Liver (tissue), 9 donors: ENCODE measurements around the gene RASIP1. TPM values are rescaled to one million over a fixed set of nuclear protein-coding genes. Genes with fewer than 3 reads are reported as not detected.

Source experiments
- DNase-seq: peaks from one replicate; pipeline ENCODE4 v3.0.0-alpha.2; 2017; ENCODE audit warnings: low spot score
- H3K27ac ChIP-seq, 2 donors: one replicate each; pipeline ENCODE4 v1.7.0; 2013; ENCODE audit warnings: inconsistent platforms in 2 of 2, low read length in 2 of 2, control low read depth in 1 of 2, low read depth in 1 of 2, mild to moderate bottlenecking in 1 of 2
- H3K27me3 ChIP-seq, 4 donors: one replicate each; pipeline versions ENCODE4 v1.6.1 to v1.7.0; 2013; ENCODE audit warnings: low read length in 3 of 4, inconsistent platforms in 1 of 4, mild to moderate bottlenecking in 1 of 4, moderate library complexity in 1 of 4; ENCODE audit not compliant: control insufficient read depth in 4 of 4, insufficient read depth in 4 of 4
- H3K36me3 ChIP-seq, 4 donors: one replicate each; pipeline versions ENCODE4 v1.6.1 to v1.7.0; 2013; ENCODE audit warnings: low read length in 3 of 4, mild to moderate bottlenecking in 3 of 4, low read depth in 1 of 4, moderate library complexity in 1 of 4; ENCODE audit not compliant: control insufficient read depth in 4 of 4, insufficient read depth in 3 of 4
- H3K4me1 ChIP-seq, 4 donors: one replicate each; pipeline versions ENCODE4 v1.6.1 to v1.7.0; 2013; ENCODE audit warnings: low read length in 3 of 4, mild to moderate bottlenecking in 3 of 4, moderate library complexity in 1 of 4; ENCODE audit not compliant: control insufficient read depth in 4 of 4, insufficient read depth in 4 of 4
- H3K4me3 ChIP-seq, 3 donors: one replicate each; pipeline versions ENCODE4 v1.6.1 to v1.7.0; 2013; ENCODE audit warnings: low read length in 3 of 3, control low read depth in 1 of 3, low read depth in 1 of 3, mild to moderate bottlenecking in 1 of 3
- H3K9ac ChIP-seq, 2 donors: one replicate each; pipeline ENCODE4 v1.7.0; 2013; ENCODE audit warnings: low read length in 2 of 2, mild to moderate bottlenecking in 2 of 2, moderate library complexity in 2 of 2, control low read depth in 1 of 2, low read depth in 1 of 2
- H3K9me3 ChIP-seq, 4 donors: one replicate each; pipeline versions ENCODE4 v1.6.1 to v1.7.0; 2013; ENCODE audit warnings: low read length in 3 of 4; ENCODE audit not compliant: control insufficient read depth in 4 of 4
- ATF3 ChIP-seq: IDR thresholded peaks from 2 replicates; pipeline ENCODE4 v1.6.1; 2016; ENCODE audit warnings: antibody characterized with exemption
- CTCF ChIP-seq: fragments of 150-350 bp; IDR thresholded peaks from 2 replicates; pipeline ENCODE4 v1.5.1; 2017; ENCODE audit warnings: improper control_type of control experiment, low read depth, low read length; ENCODE audit not compliant: missing input control
- EGR1 ChIP-seq, 2 donors: IDR thresholded peaks; 2 replicates each; pipeline ENCODE4 v1.6.1; 2016 to 2018; ENCODE audit warnings: antibody characterized with exemption in 2 of 2, low read depth in 2 of 2
- GABPA ChIP-seq, 2 donors: IDR thresholded peaks in 1 of 2; conservative IDR thresholded peaks in 1 of 2; 2 replicates each; pipeline ENCODE4 v1.6.1; 2016; ENCODE audit warnings: antibody characterized with exemption in 2 of 2, mild to moderate bottlenecking in 1 of 2, moderate library complexity in 1 of 2
- HNF4A ChIP-seq, 2 donors: conservative IDR thresholded peaks; 2 replicates each; pipeline ENCODE4 v1.6.1; 2016; ENCODE audit warnings: antibody characterized with exemption in 2 of 2, mild to moderate bottlenecking in 2 of 2
- JUND ChIP-seq, 2 donors: IDR thresholded peaks; 2 replicates each; pipeline ENCODE4 v1.6.1; 2016; ENCODE audit warnings: antibody characterized with exemption in 2 of 2
- NR2F2 ChIP-seq: IDR thresholded peaks from 2 replicates; pipeline ENCODE4 v1.6.1; 2016; ENCODE audit warnings: antibody characterized with exemption
- RAD21 ChIP-seq, 2 donors: IDR thresholded peaks; 2 replicates each; pipeline ENCODE4 v1.6.1; 2016; ENCODE audit warnings: antibody characterized with exemption in 2 of 2, mild to moderate bottlenecking in 2 of 2
- REST ChIP-seq: IDR thresholded peaks from 2 replicates; pipeline ENCODE4 v1.6.1; 2016; ENCODE audit warnings: antibody characterized with exemption, mild to moderate bottlenecking
- RXRA ChIP-seq, 2 donors: IDR thresholded peaks; 2 replicates each; pipeline ENCODE4 v1.6.1; 2017 to 2018; ENCODE audit warnings: antibody characterized with exemption in 2 of 2, mild to moderate bottlenecking in 1 of 2
- TAF1 ChIP-seq: conservative IDR thresholded peaks from 2 replicates; pipeline ENCODE4 v1.6.1; 2016; ENCODE audit warnings: antibody characterized with exemption, mild to moderate bottlenecking
- YY1 ChIP-seq: IDR thresholded peaks from 2 replicates; pipeline ENCODE4 v1.6.1; 2016; ENCODE audit warnings: antibody characterized with exemption, mild to moderate bottlenecking
- ZBTB33 ChIP-seq: IDR thresholded peaks from 2 replicates; pipeline ENCODE4 v1.6.1; 2016; ENCODE audit warnings: antibody characterized with exemption
- WGBS: extraction: QIAGEN DNeasy Blood & Tissue Kit; methylation state at CpG from one replicate; pipeline ENCODE4 v1.1.7; 2013; 5-methylcytosine and 5-hydroxymethylcytosine counted together
- polyA plus RNA-seq, 2 donors: library from polyadenylated mRNA; stranded (reverse) in 1 of 2; unstranded in 1 of 2; fragments of 200-250 nt in 1 of 2; fragments of >200 nt in 1 of 2; fragmentation: Nextera tagmentation in 1 of 2; extraction: Ambion mirVana in 1 of 2; gene quantifications; one replicate each; pipeline versions ENCODE4 v1.2.1 to v1.2.3, GENCODE V29; 2013 to 2015
- total RNA-seq, 2 donors: library from RNA; depleted of rRNA; stranded (reverse); fragments of >200 nt; gene quantifications; one replicate each; pipeline ENCODE4 v1.2.3, GENCODE V29; 2014
- donor health status: healthy.
- donor health status: healthy.
- donor health status: healthy.
- donor health status: healthy.
- donor health status: healthy.

The RASIP1 gene
- total and polyA plus RNA-seq, 4 donors, result 1.8 to 5.4 (median 4.5) TPM

DNA sequence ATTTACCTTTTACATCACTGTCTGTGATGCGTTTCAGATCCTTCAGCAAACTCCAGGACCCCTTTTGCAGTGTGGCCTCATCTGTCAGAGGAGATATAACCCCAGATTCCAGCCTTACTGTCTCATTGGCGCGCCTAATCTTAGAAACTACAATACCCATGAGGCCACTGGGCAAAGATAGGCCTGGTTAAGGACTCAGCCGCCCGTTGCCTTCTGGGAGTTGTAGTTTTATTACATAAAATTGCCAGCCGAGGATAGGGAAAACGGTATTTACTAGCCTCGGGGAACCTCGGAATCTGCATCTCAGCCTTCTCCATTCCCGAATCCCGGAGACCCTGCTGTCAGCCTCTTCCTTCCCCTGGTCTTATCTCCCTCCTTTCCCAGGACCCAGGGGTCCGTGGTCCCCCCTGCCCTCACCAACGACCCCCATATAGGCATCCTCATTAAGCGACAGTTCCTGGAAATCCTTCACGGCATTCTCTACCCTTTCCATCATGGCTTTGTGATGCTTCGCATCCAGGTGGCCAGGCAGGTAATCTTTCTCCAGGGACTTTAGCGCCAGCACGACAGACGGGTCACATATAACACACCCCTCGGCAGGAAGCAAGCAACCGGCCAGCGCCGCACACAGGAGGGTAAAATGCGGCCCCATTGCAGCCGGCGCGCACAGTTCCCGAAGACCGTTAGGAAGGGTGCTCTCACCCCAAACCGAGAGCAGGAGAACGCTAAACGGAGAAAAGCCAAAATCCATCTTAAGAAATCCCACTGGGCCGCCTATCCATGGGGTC is 5.0 kb upstream of the RASIP1 start:
- TF ChIP-seq NR2F2 (no peak), YY1 (no peak), RXRA (IDR thresholded peaks at IDR 0.05) (no peak), JUND (IDR thresholded peaks at IDR 0.05) (no peak), REST (no peak), GABPA (IDR thresholded peaks at IDR 0.05 in 1 of 2, conservative IDR thresholded peaks at IDR 0.05 in 1 of 2) (no peak), EGR1 (IDR thresholded peaks at IDR 0.05; ENCODE audit: low read depth in 2 of 2) (no peak), CTCF (no peak), ZBTB33 (no peak), RAD21 (IDR thresholded peaks at IDR 0.05) (no peak), TAF1 (no peak)
- H3K9me3 ChIP-seq, result no peaks in the 10 kb centered on the region
- H3K36me3 ChIP-seq, result no peaks in the 10 kb centered on the region
- DNase-seq, result peak; percentile 70
- H3K27ac ChIP-seq, result no peak overlapping the region
- WGBS, result 31% methylated on average over 33 of the region's 33 CpGs
- peaks cover 0 to 2% (median 0%) of the 10 kb centered on the region in 4 donors for H3K4me1 ChIP-seq
- H3K27me3 ChIP-seq, result no peaks in the 10 kb centered on the region
- H3K4me3 ChIP-seq, result no peak overlapping the region
- H3K9ac ChIP-seq, result no peak overlapping the region

DNA sequence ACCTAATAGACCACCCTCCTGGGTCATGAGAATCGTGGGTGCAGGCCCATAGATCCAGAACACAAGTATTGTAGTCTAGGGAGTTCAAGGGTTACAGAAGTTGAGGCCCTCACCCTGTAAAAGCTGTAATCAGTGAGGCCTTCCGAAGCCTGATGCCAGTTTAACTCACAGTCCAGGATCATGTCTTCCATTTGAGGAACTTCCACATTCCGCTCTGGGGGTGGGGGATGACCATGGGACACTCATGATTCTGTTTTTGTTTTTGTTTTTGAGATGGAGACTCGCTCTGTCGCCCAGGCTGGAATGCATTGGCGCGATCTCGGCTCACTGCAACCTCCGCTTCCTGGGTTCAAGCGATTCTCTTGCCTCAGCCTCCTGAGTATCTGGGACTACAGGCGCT is 1.7 kb upstream of the RASIP1 start:
- Histone ChIP-seq H3K36me3 (no peaks in the 10 kb centered on the region), H3K9me3 (no peaks in the 10 kb centered on the region), H3K27ac (no peak overlapping the region), H3K27me3 (no peaks in the 10 kb centered on the region), H3K4me1 (peaks cover 2 to 9% (median 7%) of the 10 kb centered on the region in 4 donors), H3K4me3 (no peak overlapping the region), H3K9ac (no peak overlapping the region)
- no peak for DNase-seq
- whole genome bisulfite sequencing, result 94% methylated on average over 11 of the region's 11 CpGs
- TF ChIP-seq GABPA (IDR thresholded peaks at IDR 0.05 in 1 of 2, conservative IDR thresholded peaks at IDR 0.05 in 1 of 2), result no peak
- no peak for TF ChIP-seq ZBTB33
- TF ChIP-seq REST, result no peak
- no peak for TF ChIP-seq CTCF
- TF ChIP-seq ATF3, result no peak
- TF ChIP-seq HNF4A (conservative IDR thresholded peaks at IDR 0.05), result no peak
- no peak for TF ChIP-seq EGR1 (IDR thresholded peaks at IDR 0.05; ENCODE audit: low read depth in 2 of 2)
